GM12891 (cell line): ENCODE measurements around the gene EMC8.

ENCODE experiments used
- DNase-seq: peaks from one replicate; pipeline ENCODE4 v3.0.0; 2011; ENCODE audit warnings: low spot score; ENCODE audit not compliant: insufficient read length
- FAIRE-seq: peaks from 2 replicates; lab custom pipeline; 2011; peaks lifted over from hg19 to GRCh38; lab: Jason Lieb, UNC
- PAX5 ChIP-seq: IDR thresholded peaks from 2 replicates; pipeline ENCODE4 v1.6.1; 2011; ENCODE audit warnings: low read length, moderate library complexity, mild to moderate bottlenecking; ENCODE audit not compliant: insufficient read depth, severe bottlenecking
- POLR2A ChIP-seq: IDR thresholded peaks from 2 replicates; pipeline ENCODE4 v1.6.1; 2011; ENCODE audit warnings: low read depth, low read length, control low read depth
- POLR2AphosphoS5 ChIP-seq: IDR thresholded peaks from 2 replicates; pipeline ENCODE4 v1.6.1; 2011; ENCODE audit warnings: low read depth, low read length, control low read depth
- POU2F2 ChIP-seq: IDR thresholded peaks from 2 replicates; pipeline ENCODE4 v1.6.1; 2011; ENCODE audit warnings: low read depth, mild to moderate bottlenecking, control low read depth, low read length, moderate library complexity
- SPI1 ChIP-seq: IDR thresholded peaks from 2 replicates; pipeline ENCODE4 v1.6.1; 2011; ENCODE audit warnings: low read depth, low read length, control low read depth
- TAF1 ChIP-seq: IDR thresholded peaks from 2 replicates; pipeline ENCODE4 v1.6.1; 2011; ENCODE audit warnings: low read depth, low read length, control low read depth

The EMC8 gene

GRCh38 chr16:85770741-85771140 is 28.6 kb downstream of the EMC8 start:
- no peak for DNase-seq
- TF ChIP-seq POLR2AphosphoS5 (no peak), PAX5 (no peak), TAF1 (no peak), SPI1 (no peak), POU2F2 (no peak), POLR2A (no peak)
- FAIRE-seq = no peak

- TF ChIP-seq PAX5 (no peak), TAF1 (no peak), POLR2AphosphoS5 (no peak), POLR2A (no peak), SPI1 (no peak), POU2F2 (no peak)
- FAIRE-seq (no peak), DNase-seq (no peak)
Measured at GRCh38 chr16:85768199-85768598, 31.1 kb downstream of the EMC8 start.

- no peak for DNase-seq
- TF ChIP-seq SPI1 (no peak), POLR2A (no peak), POU2F2 (no peak), TAF1 (no peak), POLR2AphosphoS5 (no peak), PAX5 (no peak)
- FAIRE-seq = no peak
Measured at GRCh38 chr16:85767531-85767930, 31.8 kb downstream of the EMC8 start.

GRCh38 chr16:85765767-85766166 is 33.6 kb downstream of the EMC8 start:
- FAIRE-seq (no peak), DNase-seq (no peak)
- no peak for TF ChIP-seq SPI1
- TF ChIP-seq POLR2AphosphoS5 = no peak
- TF ChIP-seq TAF1 = no peak
- TF ChIP-seq POLR2A = no peak
- no peak for TF ChIP-seq PAX5
- TF ChIP-seq POU2F2 = no peak

- DNase-seq = no peak
- FAIRE-seq = no peak
- TF ChIP-seq SPI1 (no peak), POLR2A (no peak), POU2F2 (no peak), POLR2AphosphoS5 (no peak), PAX5 (no peak)
Measured at GRCh38 chr16:85765211-85765610, 34.1 kb downstream of the EMC8 start.

GRCh38 chr16:85763616-85764015 is 35.7 kb downstream of the EMC8 start:
- no peak for DNase-seq
- FAIRE-seq = no peak
- TF ChIP-seq TAF1 (no peak), POLR2A (no peak), SPI1 (no peak), POU2F2 (no peak), POLR2AphosphoS5 (no peak), PAX5 (no peak)

- no peak for FAIRE-seq
- no peak for DNase-seq
- TF ChIP-seq TAF1 = no peak
- TF ChIP-seq POU2F2 = no peak
- no peak for TF ChIP-seq PAX5
- no peak for TF ChIP-seq POLR2AphosphoS5
- TF ChIP-seq SPI1 = no peak
Measured at GRCh38 chr16:85762970-85763369, 36.4 kb downstream of the EMC8 start.

GRCh38 chr16:85761861-85762260 is 37.5 kb downstream of the EMC8 start:
- TF ChIP-seq POLR2A (no peak), SPI1 (no peak), TAF1 (no peak), PAX5 (no peak), POU2F2 (no peak), POLR2AphosphoS5 (no peak)
- DNase-seq (no peak), FAIRE-seq (peak; percentile 23)

GRCh38 chr16:85759631-85760419 is 39.5 kb downstream of the EMC8 start:
- FAIRE-seq (peak; percentile 71), DNase-seq (no peak)
- TF ChIP-seq PAX5 = no peak

GRCh38 chr16:85759136-85759535 is 40.2 kb downstream of the EMC8 start:
- FAIRE-seq = peak; percentile 33
- TF ChIP-seq POU2F2 = no peak
- peak; percentile 72 for TF ChIP-seq SPI1
- TF ChIP-seq TAF1 = no peak
- no peak for TF ChIP-seq PAX5
- DNase-seq = no peak

- FAIRE-seq = peak; percentile 88
- TF ChIP-seq SPI1 (no peak), PAX5 (no peak), POU2F2 (no peak), POLR2AphosphoS5 (no peak), TAF1 (no peak), POLR2A (no peak)
Measured at GRCh38 chr16:85757341-85757822, 42.0 kb downstream of the EMC8 start.

More at GRCh38 chr16:85757341-85757822, 42.0 kb downstream of the EMC8 start:
- no peak for DNase-seq
